Activated CD4-positive, CD25-positive, alpha-beta regulatory T cell treated with anti-CD3 and anti-CD28 coated beads, Interleukin-2, amount 50 U/mL, for 24 hours (primary cell): ENCODE results near the gene CDKL5.
"Not testable (repeated sequence)": the region's sequence is repeated elsewhere in the genome, so short reads cannot be mapped to it uniquely, and the experiment has no call there.

ENCODE experiments used
- ATAC-seq, 2 donors: fragments of 150-1000 bp; cut with Tn5 transposase; one replicate each; pipeline ENCODE4 v1.10.0; 2021; ENCODE audit warnings: mild to moderate bottlenecking in 1 of 2, moderate library complexity in 1 of 2

Gene CDKL5

DNA sequence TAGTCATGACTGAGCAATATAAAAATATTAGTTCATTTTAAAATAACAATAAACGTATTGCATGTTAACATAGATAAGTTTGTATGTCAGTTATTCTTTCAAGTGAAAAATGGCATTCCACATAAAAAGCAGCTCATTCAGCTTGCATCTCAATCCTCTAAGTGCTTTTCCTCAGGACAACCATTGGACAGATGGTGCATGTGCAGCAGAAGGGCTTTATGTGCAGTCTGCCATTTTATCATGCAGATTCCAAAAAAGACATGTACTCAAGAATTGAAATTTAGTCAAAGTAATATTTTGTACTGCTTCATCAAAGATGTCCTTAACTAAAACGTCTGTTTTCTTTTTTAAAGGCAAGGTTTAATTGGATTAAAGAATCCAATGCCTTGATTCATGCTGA lies 153.1 kb downstream of the CDKL5 start:
- no peak for ATAC-seq

DNA sequence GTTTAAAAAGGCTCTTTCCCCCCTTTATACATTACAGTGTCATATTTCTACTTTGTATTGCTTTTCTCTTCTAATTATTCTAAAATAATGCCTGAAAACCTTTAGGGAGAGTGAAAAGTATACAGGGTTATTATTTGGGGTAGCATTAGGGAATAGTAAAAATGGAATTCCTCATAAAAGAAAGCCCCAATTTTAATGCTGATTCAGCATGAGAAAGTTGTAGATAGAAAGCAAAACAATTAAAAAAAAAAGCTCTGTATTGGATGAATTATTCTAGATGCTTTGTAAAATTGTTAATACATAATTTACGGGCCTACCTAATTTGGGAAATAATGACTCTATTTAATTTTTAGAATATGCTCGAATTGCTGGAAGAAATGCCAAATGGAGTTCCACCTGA lies 154.1 kb downstream of the CDKL5 start:
- ATAC-seq = no peak

DNA sequence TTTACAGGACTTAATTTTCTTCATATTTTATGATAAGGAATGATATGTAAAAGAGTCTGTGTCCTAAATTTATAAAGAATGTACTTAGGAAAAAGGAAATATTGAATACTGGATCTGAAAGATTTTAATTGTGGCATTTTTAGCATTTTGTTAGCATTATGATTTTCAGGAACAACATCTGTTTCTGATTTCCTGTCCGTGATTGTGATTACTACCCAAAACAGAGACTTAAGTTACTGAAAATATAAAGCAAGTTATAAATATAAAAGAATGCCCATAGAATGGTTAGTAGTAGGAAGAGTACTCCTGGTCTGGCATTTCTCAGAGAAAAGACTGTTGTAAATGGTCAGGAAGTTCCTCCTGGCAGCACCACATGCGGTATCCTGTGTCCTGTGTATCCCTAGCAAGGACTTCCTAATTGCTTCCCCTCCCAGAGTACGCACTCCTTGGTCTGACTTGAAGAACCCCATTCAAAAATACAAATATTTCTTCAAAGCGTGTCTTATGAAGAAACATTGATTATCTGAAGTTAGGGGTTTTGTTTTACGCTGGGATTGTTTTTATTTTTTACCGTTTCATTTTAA lies 157.6 kb downstream of the CDKL5 start:
- ATAC-seq = no peak

DNA sequence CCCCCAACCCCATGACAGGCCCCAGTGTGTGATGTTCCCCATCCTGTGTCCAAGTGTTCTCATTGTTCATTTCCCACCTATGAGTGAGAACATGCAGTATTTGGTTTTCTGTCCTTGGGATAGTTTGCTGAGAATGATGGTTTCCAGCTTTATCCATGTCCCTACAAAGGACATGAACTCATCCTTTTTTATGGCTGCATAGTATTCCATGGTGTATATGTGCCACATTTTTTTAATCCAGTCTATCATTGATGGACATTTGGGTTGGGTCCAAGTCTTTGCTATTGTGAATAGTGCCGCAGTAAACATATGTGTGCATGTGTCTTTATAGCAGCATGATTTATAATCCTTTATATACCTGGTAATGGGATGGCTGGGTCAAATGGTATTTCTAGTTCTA lies 163.9 kb downstream of the CDKL5 start:
- ATAC-seq = not testable (repeated sequence)

DNA sequence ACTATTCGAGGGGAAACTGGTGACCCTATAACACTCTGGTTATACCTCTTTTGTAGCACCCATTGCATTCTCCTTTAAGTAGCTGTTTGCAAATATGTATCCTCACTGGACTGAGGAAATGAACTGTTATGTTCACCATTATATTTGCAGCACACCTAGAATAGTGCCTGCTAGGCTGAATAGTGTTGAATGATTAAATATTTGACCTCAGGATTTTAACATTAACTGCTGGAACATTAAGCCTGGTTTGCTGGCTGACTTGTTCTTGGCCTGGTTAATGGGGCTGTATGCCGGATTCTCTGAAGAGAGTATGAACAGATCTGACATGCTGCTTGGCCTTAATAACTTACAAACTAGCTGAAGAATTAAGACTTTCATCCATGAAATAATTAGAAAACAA lies 166.4 kb downstream of the CDKL5 start:
- ATAC-seq = no peak

DNA sequence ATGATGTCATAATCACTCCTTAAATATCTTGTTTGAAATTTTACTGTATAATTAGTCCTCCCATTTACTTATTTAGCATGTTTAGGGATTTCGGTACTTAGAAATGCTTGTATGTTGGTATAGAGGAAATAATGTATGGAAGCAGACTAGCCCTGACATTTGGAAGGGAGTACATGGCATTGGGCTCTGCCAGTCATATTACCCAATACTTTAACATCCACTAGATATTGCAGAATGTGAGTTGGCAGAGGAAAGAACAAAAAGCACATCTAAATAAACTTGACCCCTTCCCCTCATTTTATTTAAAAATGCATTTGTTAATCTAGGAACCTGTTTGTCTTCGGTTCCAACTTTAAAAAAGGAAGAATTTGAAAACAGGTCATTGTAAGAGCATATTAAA lies 168.7 kb downstream of the CDKL5 start:
- ATAC-seq = no peak

DNA sequence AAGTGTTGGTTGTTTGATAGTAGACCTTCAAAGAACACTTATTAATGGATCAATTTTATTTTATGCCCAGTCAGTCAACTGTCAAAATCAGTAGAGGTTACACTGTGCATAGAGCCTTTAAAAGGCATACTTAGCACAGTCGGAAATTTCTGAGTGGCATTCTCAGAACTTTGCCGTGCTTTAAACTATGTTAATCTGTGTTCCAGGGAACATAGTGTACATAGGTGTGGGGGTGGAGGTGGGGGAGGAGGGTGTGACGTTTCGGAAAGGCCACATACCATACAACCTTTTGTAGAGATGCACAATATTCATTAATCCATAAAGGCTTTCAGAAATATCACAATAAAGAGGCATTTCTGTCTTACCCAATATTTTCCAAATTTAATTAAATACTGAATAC lies 170.7 kb downstream of the CDKL5 start:
- no peak for ATAC-seq

DNA sequence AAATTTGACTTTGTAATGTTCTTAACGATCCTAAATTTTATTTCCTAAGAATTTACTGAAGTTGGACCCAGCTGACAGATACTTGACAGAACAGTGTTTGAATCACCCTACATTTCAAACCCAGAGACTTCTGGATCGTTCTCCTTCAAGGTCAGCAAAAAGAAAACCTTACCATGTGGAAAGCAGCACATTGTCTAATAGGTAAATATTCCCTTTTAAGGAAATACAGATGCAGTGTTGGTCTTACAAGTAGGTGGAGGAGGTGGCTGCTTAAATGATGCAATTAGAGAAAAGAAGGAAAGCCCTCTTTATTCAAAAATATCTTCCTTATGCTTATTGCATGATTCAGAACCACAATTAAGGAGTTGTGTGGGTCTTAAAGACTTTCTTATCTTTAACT lies 173.0 kb downstream of the CDKL5 start:
- no peak for ATAC-seq

DNA sequence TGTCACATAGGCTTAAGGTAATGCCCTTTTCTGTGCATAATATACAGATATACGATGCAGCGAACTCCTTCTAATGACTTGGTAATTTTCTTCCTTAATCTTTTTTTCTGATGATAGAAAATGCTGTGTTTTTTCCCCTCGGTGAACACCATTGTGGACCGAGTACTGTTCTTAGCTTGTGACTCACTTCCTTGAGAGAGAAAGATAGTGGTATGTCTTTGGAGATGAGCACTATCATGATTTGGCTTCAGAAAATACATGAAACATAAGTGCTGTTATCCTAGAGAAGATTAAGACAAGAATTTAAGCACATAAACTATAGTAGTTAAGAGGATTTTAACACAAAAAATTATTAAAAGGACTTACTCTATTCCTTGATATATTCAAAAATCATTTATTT lies 182.6 kb downstream of the CDKL5 start:
- ATAC-seq = no peak

DNA sequence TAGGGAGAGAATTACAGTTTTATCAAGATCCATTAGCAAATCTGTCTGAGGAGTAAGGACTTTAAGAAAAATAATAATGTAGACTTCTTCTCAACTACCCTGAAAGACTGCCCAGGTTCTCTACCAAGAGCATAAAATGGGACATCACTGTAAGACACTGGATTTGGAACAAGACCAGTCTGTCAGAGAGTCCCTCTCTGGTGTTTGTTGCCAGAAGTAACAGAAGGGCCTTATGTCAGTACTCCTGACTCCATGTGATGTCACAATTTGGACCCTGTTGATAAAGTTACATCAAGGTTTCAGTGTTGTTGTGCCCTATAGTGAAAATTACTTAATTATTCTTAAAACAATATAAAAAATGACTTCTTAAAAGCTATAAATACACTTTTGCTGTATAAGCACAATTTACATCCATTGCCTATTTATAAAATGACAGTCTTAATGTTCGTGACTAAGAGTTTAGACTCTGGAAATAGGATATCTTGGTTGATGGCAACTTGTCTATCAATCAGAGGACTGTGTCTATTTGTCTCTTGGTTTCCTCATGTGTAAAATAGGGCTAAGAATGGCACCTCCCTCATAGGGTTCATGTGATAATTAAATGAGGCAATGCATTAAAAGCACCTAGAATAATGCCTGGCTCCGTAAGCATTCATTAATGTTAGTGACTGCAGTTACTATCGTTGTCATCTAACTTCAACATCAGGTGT lies 188.7 kb downstream of the CDKL5 start:
- ATAC-seq = no peak

DNA sequence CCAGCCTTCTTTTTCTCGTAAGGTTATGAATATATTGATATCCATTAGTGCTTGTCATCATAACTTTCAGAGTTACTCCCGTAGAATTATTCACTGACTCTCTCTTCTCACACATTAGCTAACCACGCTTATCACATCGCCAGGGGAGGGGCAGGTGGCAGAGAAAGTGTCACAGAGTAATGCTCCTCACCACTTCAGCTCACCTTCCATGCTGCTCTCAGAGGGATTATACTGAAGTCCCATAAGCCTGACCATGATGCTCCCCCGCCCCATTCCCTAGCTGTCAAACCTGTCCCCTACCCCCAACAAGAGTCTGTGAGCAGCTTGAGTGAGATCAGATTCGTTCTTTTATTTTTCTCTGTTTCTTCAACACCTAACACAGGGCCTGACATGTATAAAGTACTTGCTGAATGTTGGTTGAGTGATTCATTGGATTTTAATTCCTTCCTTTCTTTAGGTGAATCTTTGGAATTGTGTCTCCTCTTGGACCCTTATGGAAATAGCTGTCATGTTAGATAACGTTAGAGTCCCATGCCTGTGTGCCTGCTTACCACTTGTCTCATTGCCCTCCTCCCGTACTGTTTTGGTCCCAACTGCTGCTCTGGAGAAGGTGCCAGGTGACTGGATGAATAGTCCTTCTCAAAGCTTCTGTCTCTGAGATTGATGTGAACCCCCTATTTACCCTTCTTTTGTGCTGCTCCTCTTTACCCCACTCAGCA lies 191.4 kb downstream of the CDKL5 start:
- no peak for ATAC-seq

DNA sequence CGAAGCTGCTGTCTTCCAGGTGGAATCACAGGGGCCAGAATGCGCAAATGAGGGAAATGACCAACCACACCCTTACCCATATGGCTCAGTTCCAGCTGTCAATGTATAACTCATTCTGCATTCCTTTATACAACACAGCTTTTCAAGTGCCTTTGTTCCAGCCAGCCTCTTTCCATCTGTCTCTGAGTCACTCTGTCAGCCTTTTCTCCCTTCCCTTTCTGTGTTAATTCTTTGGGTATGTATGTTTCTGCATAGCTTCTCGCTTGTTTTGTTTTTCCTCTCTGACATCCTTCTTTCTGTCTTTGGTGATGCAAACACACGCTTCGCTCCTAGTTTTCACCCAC lies 192.0 kb downstream of the CDKL5 start:
- no peak for ATAC-seq

DNA sequence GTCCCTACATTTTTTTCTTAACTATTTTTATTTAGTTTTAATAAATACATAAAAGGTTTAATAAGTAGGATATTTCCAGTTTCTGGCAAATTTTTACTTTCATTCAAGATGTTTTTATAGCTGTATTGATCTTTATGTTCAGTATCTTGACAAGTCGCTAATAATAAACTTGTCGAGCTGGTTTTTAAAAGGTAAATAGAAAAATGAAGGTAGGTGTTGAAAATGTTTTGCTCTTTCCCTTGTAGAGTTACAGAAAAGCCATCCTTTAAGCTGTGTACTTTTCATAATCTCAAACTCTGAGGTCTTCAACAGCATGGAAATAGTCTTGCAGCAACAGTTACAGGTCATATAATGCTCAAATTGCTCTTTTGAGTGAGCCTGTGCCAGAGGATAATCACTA lies 193.9 kb downstream of the CDKL5 start:
- ATAC-seq = no peak

DNA sequence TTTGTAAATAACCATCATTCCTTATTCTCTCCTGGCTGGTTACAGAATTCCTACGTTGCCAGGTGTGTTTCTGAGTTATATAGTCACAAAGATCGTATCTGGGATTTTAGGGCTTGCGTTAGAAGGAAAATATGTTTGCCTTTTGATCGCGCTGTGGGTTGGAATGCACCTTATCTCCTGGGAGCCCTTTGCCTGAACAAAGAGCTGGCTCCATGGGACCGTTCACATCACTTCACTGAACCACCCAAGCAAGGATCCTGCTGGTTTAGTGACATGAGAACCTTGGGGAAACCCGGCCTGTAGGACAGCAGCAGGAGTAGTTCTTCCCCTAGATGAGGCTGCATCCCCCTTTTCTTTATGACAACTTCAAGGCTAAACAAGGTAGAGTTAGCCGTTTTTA lies 194.9 kb downstream of the CDKL5 start:
- no peak for ATAC-seq

DNA sequence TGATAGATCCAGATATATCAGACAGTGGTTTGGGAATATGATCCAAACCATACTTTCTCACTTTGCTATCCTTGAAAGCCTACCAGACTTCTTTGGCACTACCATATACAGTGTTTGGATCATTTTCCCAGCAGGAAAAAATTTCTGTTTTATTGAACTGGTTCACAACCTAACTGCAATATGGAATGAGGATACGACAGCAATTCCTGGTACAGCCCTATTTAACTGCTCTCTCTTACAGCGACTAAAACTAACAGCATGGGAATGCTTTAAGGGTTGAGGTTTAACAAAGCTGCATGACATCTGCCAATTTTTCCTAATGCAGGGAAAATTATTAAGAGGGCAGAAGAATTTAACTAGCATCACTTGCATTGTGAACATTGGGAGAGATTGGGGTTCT lies 199.2 kb downstream of the CDKL5 start:
- ATAC-seq = no peak

DNA sequence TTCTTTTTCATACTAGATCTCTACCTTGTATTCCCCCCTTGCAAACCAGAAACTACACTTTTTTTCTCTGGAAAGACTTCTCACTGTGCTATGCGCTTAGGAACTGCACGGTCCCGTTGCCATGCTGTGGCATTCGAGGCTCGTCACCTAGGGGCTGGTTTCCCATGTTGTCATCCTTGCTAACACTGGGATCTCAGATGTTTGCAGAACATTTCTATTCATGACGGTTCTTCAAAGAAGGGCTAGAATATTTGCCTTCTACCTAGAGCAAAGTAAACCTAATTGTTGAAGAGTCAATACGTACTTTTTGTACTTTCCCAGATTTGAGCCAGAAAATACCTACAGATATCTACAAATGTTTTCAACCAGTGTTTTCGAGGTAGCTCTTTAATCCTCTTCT lies 205.5 kb downstream of the CDKL5 start:
- no peak for ATAC-seq

DNA sequence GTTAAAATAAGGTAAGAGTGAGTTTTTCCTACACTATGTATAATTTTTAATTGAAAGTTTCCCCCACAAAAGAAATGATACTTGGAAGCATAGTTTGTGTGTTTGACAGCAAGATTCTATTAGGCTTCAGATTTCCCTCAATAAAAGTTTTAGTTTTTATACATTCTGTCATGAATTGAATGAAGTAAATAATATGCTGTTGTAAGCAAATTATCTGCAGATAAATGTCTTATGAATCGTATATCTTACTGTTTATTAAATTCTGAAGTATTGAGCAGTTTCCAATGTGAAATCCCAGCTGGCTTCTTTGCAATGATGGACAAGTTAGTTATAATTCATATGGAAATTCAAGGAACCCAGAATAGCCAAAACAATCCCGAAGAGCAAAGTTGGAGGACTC lies 213.0 kb downstream of the CDKL5 start:
- ATAC-seq = no peak

DNA sequence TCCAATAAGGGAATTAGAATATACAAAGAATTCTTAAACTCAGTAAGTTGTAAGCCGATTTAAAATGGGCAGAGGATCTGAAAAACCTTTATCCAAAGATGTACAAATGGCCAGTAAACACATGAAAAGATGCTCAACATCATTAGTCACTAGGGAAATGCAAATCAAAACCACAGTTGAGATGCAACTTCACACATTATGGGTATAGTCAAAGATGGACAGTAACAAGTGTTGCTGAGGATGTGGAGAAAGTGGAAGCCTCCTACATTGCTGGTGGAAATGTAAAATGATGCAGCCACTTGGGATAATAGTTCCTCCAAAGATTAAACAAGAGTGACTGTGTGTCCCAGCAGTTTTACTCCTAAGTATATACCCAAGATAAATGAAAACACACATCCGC lies 213.9 kb downstream of the CDKL5 start:
- ATAC-seq = no peak

DNA sequence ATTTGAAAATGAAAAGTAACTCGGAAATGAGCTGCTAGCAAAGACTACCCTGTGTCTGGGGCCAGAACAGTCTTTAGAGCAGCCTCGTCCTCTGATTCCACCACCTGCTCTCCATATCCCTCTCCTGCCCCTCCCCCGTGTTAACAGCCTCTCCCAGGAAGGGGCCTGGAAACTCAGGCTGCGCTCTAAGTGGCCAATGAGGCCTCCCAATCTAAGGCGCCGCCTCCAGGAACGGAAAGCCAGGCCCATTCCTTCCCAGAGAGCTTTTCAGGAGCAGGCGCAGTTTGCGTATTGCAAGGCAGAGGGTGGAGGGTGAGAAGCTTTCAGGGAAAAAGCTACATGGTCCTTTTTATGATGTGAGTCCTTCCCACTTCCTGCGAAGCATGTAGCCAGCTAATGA lies 215.3 kb downstream of the CDKL5 start:
- no peak for ATAC-seq

DNA sequence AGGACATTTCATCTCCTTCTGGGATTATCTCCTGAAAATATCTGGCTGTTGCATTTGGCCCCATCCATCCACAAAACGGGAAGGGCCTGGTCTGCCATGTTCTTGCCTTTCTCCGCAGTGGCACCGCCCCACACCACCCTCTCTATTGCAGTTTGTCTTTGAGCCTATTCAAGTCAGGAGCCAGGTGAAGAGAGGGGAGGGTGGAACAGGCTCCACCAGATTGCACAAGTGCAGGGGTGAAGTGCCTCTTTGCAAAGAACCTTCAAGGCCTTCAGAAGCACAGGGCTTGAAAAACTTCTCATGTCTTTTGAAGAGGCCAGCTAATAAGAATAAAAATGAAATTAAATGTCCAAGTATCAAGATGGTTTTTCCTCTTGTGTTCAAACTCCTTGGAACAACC lies 217.8 kb downstream of the CDKL5 start:
- no peak for ATAC-seq

DNA sequence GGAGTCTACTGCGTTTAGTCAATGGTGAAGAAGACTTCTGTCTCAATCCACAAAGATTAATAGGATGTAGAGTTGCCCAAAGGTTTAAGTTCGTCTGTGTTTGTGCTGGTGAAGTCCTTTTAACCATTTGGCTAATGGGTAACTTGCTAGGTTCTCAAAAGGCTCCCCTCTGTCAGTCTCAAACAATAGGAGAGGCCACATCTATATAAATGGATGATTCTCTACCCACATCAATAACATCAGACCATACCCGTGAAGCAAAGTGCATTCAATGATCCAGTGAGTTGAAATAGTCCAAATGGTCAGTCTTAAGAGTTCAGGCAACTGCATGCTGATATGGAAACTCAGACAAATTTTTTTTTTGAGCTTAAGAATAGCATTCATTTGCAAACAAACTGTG lies 218.4 kb downstream of the CDKL5 start:
- no peak for ATAC-seq

DNA sequence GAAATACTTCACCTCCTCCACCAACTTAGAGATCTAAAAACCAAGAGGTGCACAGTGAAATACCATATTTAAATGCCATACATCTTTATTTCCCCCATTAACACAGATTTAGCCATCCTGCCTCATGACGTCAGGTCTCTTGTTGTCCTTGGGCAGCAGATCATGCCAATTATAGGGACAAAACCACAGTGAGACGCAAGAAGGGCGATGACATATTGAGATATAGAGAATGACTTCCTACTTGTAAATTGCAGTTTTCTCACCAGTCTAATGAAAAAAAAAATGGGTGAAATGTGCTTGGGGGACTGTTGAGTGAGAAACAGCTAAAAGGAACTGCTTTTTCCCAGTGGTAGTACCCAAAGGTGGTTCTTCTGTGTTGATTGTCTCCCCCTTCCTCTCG lies 222.2 kb downstream of the CDKL5 start:
- no peak for ATAC-seq

DNA sequence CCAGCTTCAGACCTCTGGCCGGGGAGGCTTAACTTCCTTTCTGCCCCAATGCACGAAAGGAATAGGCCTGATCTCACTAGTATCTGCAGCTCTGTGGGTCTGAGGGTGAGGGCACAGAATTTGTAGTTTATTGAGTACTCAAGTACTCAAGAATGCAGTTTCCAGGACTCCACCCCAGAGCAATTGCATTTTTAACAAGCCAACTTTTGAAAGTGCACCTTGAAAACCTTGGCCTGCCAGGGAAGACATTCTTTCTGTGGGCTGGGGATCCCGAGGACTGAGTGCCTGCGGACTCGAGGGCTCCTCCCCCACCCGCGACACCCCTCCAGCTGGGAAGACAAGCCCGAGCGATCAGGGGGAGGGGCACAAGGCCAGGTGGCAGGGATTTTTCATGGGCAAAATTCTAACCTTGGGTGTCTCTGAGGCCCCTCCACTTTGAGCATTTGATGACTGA lies 224.1 kb downstream of the CDKL5 start:
- ATAC-seq = no peak

DNA sequence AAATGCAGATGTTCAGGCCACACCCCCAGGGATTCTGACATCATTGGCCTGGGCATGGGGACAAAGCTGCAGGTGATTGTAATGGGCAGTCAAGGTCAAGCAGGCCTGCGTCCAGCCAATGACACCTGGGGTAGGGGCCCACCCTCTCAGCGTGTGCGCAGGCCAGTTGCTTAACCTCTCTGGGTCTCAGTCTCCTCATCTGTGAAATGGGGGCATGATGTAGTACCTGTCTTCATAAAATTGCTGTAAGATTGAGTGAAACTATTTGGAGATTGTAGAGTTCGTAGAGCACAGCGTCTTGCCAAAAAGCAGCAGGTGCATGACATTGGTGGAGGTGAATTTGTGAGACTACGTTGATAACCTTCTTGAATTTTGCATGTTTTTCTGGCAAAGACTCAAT lies 225.3 kb downstream of the CDKL5 start:
- no peak for ATAC-seq

DNA sequence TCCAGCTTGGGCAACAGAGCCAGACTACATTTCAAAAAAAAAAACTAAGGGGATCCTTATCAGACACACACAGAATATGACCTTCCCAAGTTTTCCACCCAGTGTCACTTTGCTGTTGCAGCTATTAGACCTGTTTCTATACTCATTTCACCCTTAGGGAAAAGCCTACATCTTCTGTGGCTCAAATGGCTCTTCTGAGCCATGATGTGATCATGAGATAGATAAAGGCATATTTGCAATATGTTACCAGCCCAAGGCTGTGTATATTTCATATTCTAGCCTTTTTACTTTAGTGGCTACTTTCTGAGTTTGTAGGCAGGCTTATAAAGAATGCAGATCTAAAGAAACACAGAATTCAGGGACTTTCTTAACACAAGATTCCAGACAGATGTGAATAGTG lies 227.2 kb downstream of the CDKL5 start:
- no peak for ATAC-seq
